K562 (cell line): ENCODE data around the gene IL4I1. TPM values are rescaled to one million over a fixed set of nuclear protein-coding genes. Genes with fewer than 3 reads are reported as not detected.
A peak's percentile ranks its signal among the peaks of the same experiment; 100 is the strongest.

ENCODE experiments used
- ADNP ChIP-seq: fragments of 200-800 bp; sonication (Bioruptor generic); IDR thresholded peaks from 2 replicates; pipeline ENCODE4 v1.6.1; 2016; ENCODE audit warnings: missing genetic modification characterization, missing compliant biosample characterization
- CCAR2 ChIP-seq: fragments of 200-400 bp; formaldehyde crosslinking; IDR thresholded peaks from 2 replicates; pipeline ENCODE4 v1.6.1; 2017; ENCODE audit warnings: mild to moderate bottlenecking, low read depth, low read length
- CEBPB ChIP-seq: fragments of 450-650 bp; IDR thresholded peaks from 2 replicates; pipeline ENCODE4 v1.6.1; 2016; ENCODE audit warnings: missing genetic modification characterization, missing compliant biosample characterization
- CHAMP1 ChIP-seq: fragments of 450-650 bp; IDR thresholded peaks from 2 replicates; pipeline ENCODE4 v1.6.1; 2016; ENCODE audit warnings: mild to moderate bottlenecking
- ELK3 ChIP-seq: fragments of 450-650 bp; formaldehyde crosslinking; IDR thresholded peaks from 2 replicates; pipeline ENCODE4 v1.4.0; 2020; ENCODE audit warnings: mild to moderate bottlenecking
- EP300 ChIP-seq: IDR thresholded peaks from 2 replicates; pipeline ENCODE4 v1.6.1; 2012; ENCODE audit warnings: low read length, improper control_type of control experiment
- FOSL1 ChIP-seq: fragments of 200-800 bp; sonication (Bioruptor generic); conservative IDR thresholded peaks from 2 replicates; pipeline ENCODE4 v1.6.1; 2016; ENCODE audit warnings: missing genetic modification characterization, missing compliant biosample characterization
- GABPB2 ChIP-seq: fragments of 250-450 bp; sonication (Bioruptor Pico); conservative IDR thresholded peaks from 2 replicates; pipeline ENCODE4 v1.5.1; 2021; ENCODE audit warnings: mild to moderate bottlenecking
- HNRNPLL ChIP-seq: fragments of 200-400 bp; formaldehyde crosslinking; IDR thresholded peaks from 2 replicates; pipeline ENCODE4 v1.6.1; 2017; ENCODE audit warnings: low read length, low read depth, mild to moderate bottlenecking; ENCODE audit not compliant: poor library complexity, severe bottlenecking
- JUND ChIP-seq, 2 experiments: IDR thresholded peaks; 2 replicates in 1 of 2; 3 replicates in 1 of 2; pipeline ENCODE4 v1.6.1; 2011; ENCODE audit warnings: borderline replicate concordance in 2 of 2, low read depth in 2 of 2, low read length in 2 of 2, improper control_type of control experiment in 1 of 2, missing biosample characterization in 1 of 2, missing genetic modification characterization in 1 of 2, missing genetic modification reagents in 1 of 2
- L3MBTL2 ChIP-seq: fragments of 450-650 bp; IDR thresholded peaks from 2 replicates; pipeline ENCODE4 v1.6.1; 2016; ENCODE audit warnings: mild to moderate bottlenecking, moderate library complexity
- MYC ChIP-seq, 2 experiments: fragments of 250-450 bp in 1 of 2; sonication (Bioruptor Pico) in 1 of 2; IDR thresholded peaks; 2 replicates each; pipeline versions ENCODE4 v1.5.1 to v1.6.1; 2012 to 2021; ENCODE audit warnings: low read depth in 2 of 2, borderline replicate concordance in 1 of 2, improper control_type of control experiment in 1 of 2, low read length in 1 of 2, mild to moderate bottlenecking in 1 of 2, moderate library complexity in 1 of 2
- NCOA6 ChIP-seq: fragments of 450-650 bp; IDR thresholded peaks from 2 replicates; pipeline ENCODE4 v1.6.1; 2017; ENCODE audit warnings: mild to moderate bottlenecking
- NR1H2 ChIP-seq: sonication (generic); formaldehyde crosslinking; IDR thresholded peaks from 2 replicates; pipeline ENCODE4 v1.4.0; 2020; ENCODE audit warnings: mild to moderate bottlenecking, missing genetic modification reagents
- ZKSCAN3 ChIP-seq: fragments of 250-450 bp; sonication (Bioruptor Pico); IDR thresholded peaks from 2 replicates; pipeline ENCODE4 v1.4.0; 2020
- ZNF696 ChIP-seq: fragments of 250-450 bp; sonication (Bioruptor Pico); conservative IDR thresholded peaks from 2 replicates; pipeline ENCODE4 v1.4.0; 2020; ENCODE audit warnings: mild to moderate bottlenecking, moderate library complexity
- polyA plus RNA-seq, 8 experiments: library from polyadenylated mRNA; depleted of rRNA in 4 of 8; stranded (reverse) in 5 of 8; unstranded in 3 of 8; fragments of >200 nt; fragmentation: Nextera tagmentation in 2 of 8; fragmentation: Illumina TruSeq in 1 of 8; extraction: Ambion mirVana in 2 of 8; extraction: Trizol in 1 of 8; gene quantifications; 2 replicates each; pipeline versions ENCODE4 v1.2.1 to v1.2.3, GENCODE V29; 2011 to 2014; ENCODE audit warnings: inconsistent platforms in 1 of 8, missing spikeins in 1 of 8
- total RNA-seq, 7 experiments: library from RNA; depleted of rRNA in 6 of 7; stranded (reverse); fragments of >200 nt in 6 of 7; fragmentation: Illumina TruSeq in 2 of 7; extraction: Trizol in 2 of 7; gene quantifications; 2 replicates each; pipeline versions ENCODE4 v1.2.1 to v1.2.3, GENCODE V29; 2011 to 2021; ENCODE audit warnings: low replicate concordance in 1 of 7
- TF ChIP-seq, protein P1 (sequence below), 2 experiments: IDR thresholded peaks; 2 replicates each; pipeline ENCODE4 v1.6.1; 2012; ENCODE audit warnings: improper control_type of control experiment in 2 of 2, low read depth in 2 of 2, low read length in 2 of 2, borderline replicate concordance in 1 of 2
- TF ChIP-seq, protein P2 (sequence below): fragments of 250-450 bp; sonication (Bioruptor Pico); IDR thresholded peaks from 2 replicates; pipeline ENCODE4 v1.9.0; 2021; ENCODE audit warnings: mild to moderate bottlenecking
- TF ChIP-seq, protein P3 (sequence below): fragments of 200-400 bp; formaldehyde crosslinking; IDR thresholded peaks from 2 replicates; pipeline ENCODE4 v1.6.1; 2017; ENCODE audit warnings: mild to moderate bottlenecking, low read depth, low read length, moderate library complexity

The IL4I1 gene
- total and polyA plus RNA-seq, 9 of the 15 experiments (the other 6 are each of a cell fraction or from before 2014, with no cell fraction given) = 0.06 to 0.95 (median 0.43) TPM; not detected in 2

- TF ChIP-seq, protein P1, sequence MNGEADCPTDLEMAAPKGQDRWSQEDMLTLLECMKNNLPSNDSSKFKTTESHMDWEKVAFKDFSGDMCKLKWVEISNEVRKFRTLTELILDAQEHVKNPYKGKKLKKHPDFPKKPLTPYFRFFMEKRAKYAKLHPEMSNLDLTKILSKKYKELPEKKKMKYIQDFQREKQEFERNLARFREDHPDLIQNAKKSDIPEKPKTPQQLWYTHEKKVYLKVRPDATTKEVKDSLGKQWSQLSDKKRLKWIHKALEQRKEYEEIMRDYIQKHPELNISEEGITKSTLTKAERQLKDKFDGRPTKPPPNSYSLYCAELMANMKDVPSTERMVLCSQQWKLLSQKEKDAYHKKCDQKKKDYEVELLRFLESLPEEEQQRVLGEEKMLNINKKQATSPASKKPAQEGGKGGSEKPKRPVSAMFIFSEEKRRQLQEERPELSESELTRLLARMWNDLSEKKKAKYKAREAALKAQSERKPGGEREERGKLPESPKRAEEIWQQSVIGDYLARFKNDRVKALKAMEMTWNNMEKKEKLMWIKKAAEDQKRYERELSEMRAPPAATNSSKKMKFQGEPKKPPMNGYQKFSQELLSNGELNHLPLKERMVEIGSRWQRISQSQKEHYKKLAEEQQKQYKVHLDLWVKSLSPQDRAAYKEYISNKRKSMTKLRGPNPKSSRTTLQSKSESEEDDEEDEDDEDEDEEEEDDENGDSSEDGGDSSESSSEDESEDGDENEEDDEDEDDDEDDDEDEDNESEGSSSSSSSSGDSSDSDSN (IDR thresholded peaks at IDR 0.05; ENCODE audit: borderline replicate concordance in 1 of 2, low read depth in 2 of 2, low read length in 2 of 2) = 0 out of 4 replicates have a peak, but pooled peaks of 1 of the 2 experiments have one; percentile 41
- TF ChIP-seq EP300 = no peak
- TF ChIP-seq MYC (IDR thresholded peaks at IDR 0.05; ENCODE audit: low read depth, low read length) = 0 out of 2 replicates have a peak, but pooled peaks have one; percentile 6
- TF ChIP-seq MYC (CRISPR knock-in tag; IDR thresholded peaks at IDR 0.05; ENCODE audit: borderline replicate concordance, low read depth) = no peak
- TF ChIP-seq ELK3 (CRISPR knock-in tag) = no peak
- TF ChIP-seq NCOA6 = no peak
- no peak for TF ChIP-seq ZKSCAN3 (CRISPR knock-in tag)
- TF ChIP-seq ZNF696 (CRISPR knock-in tag) = no peak
- TF ChIP-seq JUND (IDR thresholded peaks at IDR 0.05; ENCODE audit: borderline replicate concordance, low read depth, low read length) = no peak; the same call in 1 of the 2 replicates
- no peak for TF ChIP-seq JUND (tag; IDR thresholded peaks at IDR 0.05; ENCODE audit: borderline replicate concordance, low read depth, low read length)
- no peak for TF ChIP-seq HNRNPLL
- no peak for TF ChIP-seq CCAR2
- TF ChIP-seq, protein P2, sequence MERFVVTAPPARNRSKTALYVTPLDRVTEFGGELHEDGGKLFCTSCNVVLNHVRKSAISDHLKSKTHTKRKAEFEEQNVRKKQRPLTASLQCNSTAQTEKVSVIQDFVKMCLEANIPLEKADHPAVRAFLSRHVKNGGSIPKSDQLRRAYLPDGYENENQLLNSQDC = no peak
- TF ChIP-seq, protein P3, sequence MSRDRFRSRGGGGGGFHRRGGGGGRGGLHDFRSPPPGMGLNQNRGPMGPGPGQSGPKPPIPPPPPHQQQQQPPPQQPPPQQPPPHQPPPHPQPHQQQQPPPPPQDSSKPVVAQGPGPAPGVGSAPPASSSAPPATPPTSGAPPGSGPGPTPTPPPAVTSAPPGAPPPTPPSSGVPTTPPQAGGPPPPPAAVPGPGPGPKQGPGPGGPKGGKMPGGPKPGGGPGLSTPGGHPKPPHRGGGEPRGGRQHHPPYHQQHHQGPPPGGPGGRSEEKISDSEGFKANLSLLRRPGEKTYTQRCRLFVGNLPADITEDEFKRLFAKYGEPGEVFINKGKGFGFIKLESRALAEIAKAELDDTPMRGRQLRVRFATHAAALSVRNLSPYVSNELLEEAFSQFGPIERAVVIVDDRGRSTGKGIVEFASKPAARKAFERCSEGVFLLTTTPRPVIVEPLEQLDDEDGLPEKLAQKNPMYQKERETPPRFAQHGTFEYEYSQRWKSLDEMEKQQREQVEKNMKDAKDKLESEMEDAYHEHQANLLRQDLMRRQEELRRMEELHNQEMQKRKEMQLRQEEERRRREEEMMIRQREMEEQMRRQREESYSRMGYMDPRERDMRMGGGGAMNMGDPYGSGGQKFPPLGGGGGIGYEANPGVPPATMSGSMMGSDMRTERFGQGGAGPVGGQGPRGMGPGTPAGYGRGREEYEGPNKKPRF = no peak
- TF ChIP-seq CEBPB (tag) = no peak
- TF ChIP-seq L3MBTL2 = no peak
- TF ChIP-seq ADNP (tag) = no peak; the same call in 1 of the 2 replicates
- no peak for TF ChIP-seq GABPB2
- TF ChIP-seq NR1H2 (CRISPR knock-in tag) = no peak
- no peak for TF ChIP-seq CHAMP1
- no peak for TF ChIP-seq FOSL1 (tag)
These were observed 26.3 kb downstream of the IL4I1 start (continued) for GRCh38 chr19:49870309-49870901.
